Measurements from ENCODE around the gene PCNX3. TPM values are rescaled to one million over a fixed set of nuclear protein-coding genes. Genes with fewer than 3 reads are reported as not detected.

Gene PCNX3
- total RNA-seq, 1 donor = 31.5 TPM

DNA sequence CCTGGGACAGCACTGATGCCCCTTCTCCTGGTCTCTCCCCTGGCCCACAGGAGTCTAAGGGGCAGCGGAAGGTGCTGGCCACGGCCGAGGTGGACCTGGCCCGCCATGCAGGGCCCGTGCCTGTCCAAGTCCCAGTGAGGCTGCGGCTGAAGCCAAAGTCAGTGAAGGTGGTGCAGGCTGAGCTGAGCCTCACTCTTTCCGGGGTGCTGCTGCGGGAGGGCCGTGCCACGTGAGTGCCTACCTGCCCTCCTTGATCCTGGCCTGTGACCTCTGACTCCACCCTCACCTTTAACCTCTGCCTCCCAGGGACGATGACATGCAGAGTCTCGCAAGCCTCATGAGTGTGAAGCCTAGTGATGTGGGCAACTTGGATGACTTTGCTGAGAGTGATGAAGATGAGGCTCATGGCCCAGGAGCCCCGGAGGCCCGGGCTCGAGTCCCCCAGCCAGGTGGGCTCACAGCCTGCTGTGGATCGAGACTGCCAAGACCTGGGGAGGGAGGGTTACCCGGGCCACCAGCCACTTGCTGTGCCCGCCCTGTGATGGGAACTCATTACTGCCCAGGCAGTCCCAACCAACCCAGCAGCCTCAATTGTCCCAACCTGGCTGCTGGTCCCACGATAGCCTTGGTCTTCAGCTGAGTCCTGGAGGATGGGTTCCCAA, 35.4 kb upstream of the PCNX3 start:
- no peak for DNase-seq (ENCODE audit: low read depth)
- TF ChIP-seq, protein P1, sequence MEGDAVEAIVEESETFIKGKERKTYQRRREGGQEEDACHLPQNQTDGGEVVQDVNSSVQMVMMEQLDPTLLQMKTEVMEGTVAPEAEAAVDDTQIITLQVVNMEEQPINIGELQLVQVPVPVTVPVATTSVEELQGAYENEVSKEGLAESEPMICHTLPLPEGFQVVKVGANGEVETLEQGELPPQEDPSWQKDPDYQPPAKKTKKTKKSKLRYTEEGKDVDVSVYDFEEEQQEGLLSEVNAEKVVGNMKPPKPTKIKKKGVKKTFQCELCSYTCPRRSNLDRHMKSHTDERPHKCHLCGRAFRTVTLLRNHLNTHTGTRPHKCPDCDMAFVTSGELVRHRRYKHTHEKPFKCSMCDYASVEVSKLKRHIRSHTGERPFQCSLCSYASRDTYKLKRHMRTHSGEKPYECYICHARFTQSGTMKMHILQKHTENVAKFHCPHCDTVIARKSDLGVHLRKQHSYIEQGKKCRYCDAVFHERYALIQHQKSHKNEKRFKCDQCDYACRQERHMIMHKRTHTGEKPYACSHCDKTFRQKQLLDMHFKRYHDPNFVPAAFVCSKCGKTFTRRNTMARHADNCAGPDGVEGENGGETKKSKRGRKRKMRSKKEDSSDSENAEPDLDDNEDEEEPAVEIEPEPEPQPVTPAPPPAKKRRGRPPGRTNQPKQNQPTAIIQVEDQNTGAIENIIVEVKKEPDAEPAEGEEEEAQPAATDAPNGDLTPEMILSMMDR (IDR thresholded peaks at IDR 0.05; ENCODE audit: insufficient read depth, low read length) = no peak
- H3K4me3 ChIP-seq (ENCODE audit: low read depth, low read length) = no peak overlapping the region

GRCh38 chr11:65580756-65581155, 34.8 kb upstream of the PCNX3 start:
- TF ChIP-seq, protein P1 (IDR thresholded peaks at IDR 0.05; ENCODE audit: insufficient read depth, low read length) = no peak
- DNase-seq (ENCODE audit: low read depth) = no peak
- H3K4me3 ChIP-seq (ENCODE audit: low read depth, low read length) = no peak overlapping the region

DNA sequence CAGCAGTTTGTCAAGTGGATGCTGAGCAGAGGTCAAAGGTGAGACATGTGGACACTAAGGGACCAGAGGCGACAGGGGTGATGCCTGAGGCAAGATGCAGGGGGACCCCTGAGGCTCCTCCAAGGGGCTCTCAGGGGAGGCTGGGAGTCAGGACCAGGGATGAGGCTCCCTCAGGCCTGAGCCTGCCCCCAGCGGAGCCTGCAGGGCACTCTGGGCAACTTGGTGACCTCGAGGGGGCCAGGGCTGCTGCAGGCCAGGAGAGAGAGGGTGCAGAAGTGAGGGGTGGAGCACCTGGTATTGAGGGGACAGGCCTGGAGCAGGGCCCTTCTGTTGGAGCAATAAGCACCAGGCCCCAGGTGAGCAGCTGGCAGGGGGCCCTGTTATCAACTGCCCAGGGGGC, 33.6 kb upstream of the PCNX3 start:
- no peak for DNase-seq (ENCODE audit: low read depth)
- TF ChIP-seq, protein P1 (IDR thresholded peaks at IDR 0.05; ENCODE audit: insufficient read depth, low read length) = no peak
- H3K4me3 ChIP-seq (ENCODE audit: low read depth, low read length) = no peak overlapping the region

DNA sequence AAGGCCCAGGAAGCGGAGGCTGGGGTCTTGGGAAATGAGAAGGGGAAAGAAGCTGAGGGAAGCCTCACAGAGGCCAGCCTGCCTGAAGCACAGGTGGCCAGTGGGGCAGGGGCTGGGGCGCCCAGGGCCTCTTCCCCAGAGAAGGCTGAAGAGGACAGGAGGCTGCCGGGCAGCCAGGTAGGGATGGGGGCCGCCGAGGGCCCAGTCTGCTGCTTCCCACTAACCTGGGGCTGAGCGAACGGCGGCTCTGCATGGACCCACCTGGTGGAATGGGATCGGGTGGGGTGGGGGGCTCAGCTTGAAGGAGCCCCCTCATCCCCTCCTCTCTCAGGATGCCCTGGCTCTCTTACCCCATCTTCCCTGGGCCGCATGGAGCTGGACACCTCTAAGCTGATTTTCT, 32.0 kb upstream of the PCNX3 start:
- TF ChIP-seq, protein P1 (IDR thresholded peaks at IDR 0.05; ENCODE audit: insufficient read depth, low read length) = no peak
- no peak for DNase-seq (ENCODE audit: low read depth)

GRCh38 chr11:65584106-65584505, 31.5 kb upstream of the PCNX3 start:
- TF ChIP-seq, protein P1 (IDR thresholded peaks at IDR 0.05; ENCODE audit: insufficient read depth, low read length) = no peak
- DNase-seq (ENCODE audit: low read depth) = no peak
- H3K4me3 ChIP-seq (ENCODE audit: low read depth, low read length) = no peak overlapping the region

More for the DNA sequence above, 32.0 kb upstream of the PCNX3 start:
- H3K4me3 ChIP-seq (ENCODE audit: low read depth, low read length) = no peak overlapping the region

DNA sequence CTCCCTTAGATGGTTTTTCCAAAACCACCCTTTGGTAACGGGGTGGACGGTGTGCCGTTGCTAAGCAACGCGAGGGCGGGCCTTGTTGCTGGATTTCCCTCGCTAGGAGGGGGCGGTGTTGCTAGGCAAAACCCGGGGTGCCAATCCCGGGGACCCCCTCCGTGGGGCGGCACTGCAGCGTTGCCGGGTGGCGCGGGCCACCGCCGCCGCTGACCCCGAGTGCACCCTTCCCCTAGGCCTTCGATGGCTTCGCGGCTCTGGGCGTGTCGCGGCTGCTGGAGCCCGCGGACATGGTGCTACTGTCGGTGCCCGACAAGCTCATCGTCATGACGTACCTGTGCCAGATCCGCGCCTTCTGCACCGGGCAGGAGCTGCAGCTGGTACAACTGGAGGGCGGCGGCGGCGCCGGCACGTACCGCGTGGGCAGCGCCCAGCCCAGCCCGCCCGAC, 30.8 kb upstream of the PCNX3 start:
- no peak overlapping the region for H3K4me3 ChIP-seq (ENCODE audit: low read depth, low read length)
- TF ChIP-seq, protein P1 (IDR thresholded peaks at IDR 0.05; ENCODE audit: insufficient read depth, low read length) = no peak
- DNase-seq (ENCODE audit: low read depth) = no peak

Measured in fibroblast of the aortic adventitia (primary cell).